Fibroblast of lung (primary cell): ENCODE measurements around the gene FAM185A.
"Not testable (repeated sequence)": the region's sequence is repeated elsewhere in the genome, so short reads cannot be mapped to it uniquely, and the experiment has no call there.

Source experiments
- EZH2 ChIP-seq: IDR thresholded peaks from 2 replicates; pipeline ENCODE4 v1.5.1; 2012; ENCODE audit warnings: low read length, control low read depth, mild to moderate bottlenecking; ENCODE audit errors: missing control alignments
- TF ChIP-seq, protein P1 (sequence below), 2 donors: IDR thresholded peaks in 1 of 2; conservative IDR thresholded peaks in 1 of 2; 1 replicate in 1 of 2; 2 replicates in 1 of 2; pipeline ENCODE4 v1.5.1; 2011 to 2012; ENCODE audit warnings: low read length in 2 of 2, control low read depth in 1 of 2, inconsistent platforms in 1 of 2, low read depth in 1 of 2, mild to moderate bottlenecking in 1 of 2

DNA sequence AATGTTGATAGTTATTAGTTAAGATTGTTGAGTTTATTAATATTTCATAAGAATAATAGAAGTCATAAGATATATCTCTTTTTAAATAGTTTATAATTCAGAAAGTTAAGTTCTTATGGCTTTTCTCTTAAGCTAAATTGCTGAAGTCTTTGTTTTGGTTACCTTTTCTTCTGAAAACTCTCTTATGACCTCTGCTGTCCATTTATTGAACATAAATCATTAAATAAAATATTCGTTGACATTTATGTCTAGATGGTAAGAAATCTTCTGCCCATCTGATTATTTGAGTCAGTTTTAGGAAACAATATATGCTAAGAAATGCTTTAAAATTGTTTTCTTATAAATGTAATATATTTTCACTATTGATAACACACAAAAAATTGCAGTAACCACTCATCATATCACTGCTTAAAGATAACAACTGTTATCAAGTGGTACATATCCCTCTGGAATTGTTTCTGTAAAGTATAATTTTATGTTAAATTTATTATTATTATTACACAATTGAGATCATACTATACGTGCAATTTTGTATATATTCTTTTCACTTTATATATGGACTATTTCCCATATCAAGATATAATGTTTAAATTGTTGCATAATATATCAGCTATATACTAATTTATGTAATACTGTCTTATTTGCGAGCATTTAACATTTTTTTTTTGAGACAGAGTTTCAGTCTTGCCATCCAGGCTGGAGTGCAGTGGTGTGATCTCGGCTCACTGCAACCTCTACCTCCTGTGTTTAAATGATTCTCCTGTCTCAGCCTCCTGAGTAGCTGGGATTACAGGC, 3.1 kb upstream of the FAM185A start:
- TF ChIP-seq, protein P1, sequence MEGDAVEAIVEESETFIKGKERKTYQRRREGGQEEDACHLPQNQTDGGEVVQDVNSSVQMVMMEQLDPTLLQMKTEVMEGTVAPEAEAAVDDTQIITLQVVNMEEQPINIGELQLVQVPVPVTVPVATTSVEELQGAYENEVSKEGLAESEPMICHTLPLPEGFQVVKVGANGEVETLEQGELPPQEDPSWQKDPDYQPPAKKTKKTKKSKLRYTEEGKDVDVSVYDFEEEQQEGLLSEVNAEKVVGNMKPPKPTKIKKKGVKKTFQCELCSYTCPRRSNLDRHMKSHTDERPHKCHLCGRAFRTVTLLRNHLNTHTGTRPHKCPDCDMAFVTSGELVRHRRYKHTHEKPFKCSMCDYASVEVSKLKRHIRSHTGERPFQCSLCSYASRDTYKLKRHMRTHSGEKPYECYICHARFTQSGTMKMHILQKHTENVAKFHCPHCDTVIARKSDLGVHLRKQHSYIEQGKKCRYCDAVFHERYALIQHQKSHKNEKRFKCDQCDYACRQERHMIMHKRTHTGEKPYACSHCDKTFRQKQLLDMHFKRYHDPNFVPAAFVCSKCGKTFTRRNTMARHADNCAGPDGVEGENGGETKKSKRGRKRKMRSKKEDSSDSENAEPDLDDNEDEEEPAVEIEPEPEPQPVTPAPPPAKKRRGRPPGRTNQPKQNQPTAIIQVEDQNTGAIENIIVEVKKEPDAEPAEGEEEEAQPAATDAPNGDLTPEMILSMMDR (conservative IDR thresholded peaks at IDR 0.05 in 1 of 2, IDR thresholded peaks at IDR 0.05 in 1 of 2; ENCODE audit: low read depth in 1 of 2, low read length in 2 of 2) = not testable (repeated sequence)
- TF ChIP-seq EZH2 = not testable (repeated sequence)
